ENCODE measurements around the gene IPPK.
"Not testable (repeated sequence)": the region's sequence is repeated elsewhere in the genome, so short reads cannot be mapped to it uniquely, and the experiment has no call there.

The IPPK gene

GRCh38 chr9:92612816-92613215 is 57.1 kb downstream of the IPPK start:
- no peak for DNase-seq

DNA sequence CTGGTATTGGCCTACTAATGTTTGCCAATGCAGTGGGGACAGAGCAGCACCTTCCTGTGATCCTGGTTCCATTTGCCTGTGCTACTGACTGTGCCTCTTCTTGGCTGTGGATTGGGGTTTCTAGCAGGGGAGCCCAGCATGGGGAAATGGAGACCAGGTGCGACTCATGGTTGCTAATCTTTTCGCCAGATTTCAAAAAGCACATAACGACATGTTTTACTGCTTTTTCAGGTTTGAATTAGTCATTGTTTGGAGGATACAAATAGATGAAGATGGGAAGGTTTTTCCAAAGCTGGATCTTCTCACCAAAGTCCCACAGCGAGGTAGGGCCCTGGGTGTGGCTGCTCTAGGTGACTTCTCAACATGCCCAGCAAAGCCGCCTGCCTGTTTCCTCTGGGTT is 57.6 kb downstream of the IPPK start:
- DNase-seq: no peak

- no peak for DNase-seq
Observed at GRCh38 chr9:92611621-92612285, 58.2 kb downstream of the IPPK start.

- no peak for DNase-seq
Observed at GRCh38 chr9:92610470-92611420, 59.2 kb downstream of the IPPK start.

- peak; percentile 5 for DNase-seq
Observed at GRCh38 chr9:92608909-92609445, 61.0 kb downstream of the IPPK start.

- no peak for DNase-seq
Observed at GRCh38 chr9:92608241-92608908, 61.6 kb downstream of the IPPK start.

DNA sequence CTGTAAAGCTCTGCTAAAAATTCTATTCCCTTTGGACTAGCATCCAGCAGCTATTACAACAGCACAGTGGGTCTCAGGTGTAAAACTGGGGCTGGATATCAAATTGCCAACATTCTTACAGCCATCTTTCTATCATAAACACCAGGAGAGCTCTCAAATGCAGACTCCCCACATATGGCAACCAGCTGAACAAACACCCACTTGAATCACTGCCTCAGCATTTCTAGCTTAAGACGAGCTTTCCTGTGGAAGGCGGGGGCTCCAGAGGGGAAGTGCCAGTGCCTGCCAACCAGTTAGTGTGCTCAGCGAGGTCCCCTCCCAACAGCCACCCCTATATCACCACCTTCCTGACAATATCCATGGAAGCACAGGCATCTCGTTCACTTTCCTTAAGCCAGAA is 62.2 kb downstream of the IPPK start:
- DNase-seq: peak; percentile 63

DNA sequence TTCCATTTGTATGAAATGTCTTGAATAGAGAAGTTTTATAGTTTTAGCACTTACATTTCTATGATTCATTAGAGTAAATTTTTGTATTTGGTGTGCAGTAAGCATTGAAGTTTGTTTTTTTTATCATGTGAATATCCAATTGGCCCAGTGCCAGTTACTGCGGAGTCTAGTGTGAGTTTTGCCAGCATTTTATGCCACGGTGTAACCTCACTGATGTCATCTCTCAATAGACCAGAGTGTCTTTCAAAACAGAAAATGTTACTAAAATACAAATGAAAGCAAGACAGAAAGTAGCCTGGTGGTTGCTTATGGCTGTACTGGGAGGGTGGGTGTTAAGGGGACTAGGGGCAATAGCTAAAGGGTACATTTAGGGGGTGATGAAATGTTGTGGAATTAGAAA is 62.8 kb downstream of the IPPK start:
- no peak for DNase-seq

GRCh38 chr9:92605224-92605623 is 64.7 kb downstream of the IPPK start:
- no peak for DNase-seq

DNA sequence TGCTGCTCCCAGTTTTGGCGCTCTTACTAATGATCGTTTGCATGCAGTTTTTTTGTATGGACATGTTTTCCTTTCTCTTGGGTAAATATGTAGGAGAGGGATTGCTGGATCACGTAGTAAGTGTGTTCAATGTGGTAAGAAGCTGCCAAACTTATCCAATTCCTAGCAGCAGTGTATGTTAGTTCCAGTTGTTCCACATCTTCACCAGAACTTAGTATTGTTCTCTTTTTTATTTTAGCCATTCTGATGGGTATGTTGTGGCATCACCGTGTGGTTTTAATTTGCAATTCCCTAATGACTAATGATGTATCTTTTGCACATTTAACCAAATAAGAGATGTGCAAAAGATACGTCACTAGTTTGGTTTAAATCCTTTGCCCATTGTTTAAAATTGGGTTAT is 65.9 kb downstream of the IPPK start:
- no peak for DNase-seq

DNA sequence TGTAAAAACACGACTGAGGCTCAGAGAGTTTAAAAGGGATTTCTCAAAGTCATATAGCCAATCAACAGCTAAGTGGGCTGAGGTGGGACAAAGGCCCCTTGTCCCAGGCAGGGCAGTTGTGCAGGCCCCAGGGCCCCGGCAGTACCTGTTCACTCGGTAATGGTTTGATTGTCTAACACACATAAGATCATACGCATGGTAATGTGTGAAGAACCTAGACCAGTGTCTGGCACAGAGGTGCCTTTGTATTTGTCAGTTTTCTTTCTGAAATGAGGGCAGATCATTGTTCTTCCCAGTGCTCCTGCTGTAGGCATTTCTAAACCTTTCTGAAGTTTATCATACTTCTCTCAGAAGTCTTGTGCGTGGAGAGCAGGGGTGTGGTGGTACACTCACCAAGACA is 66.8 kb downstream of the IPPK start:
- DNase-seq: no peak

GRCh38 chr9:92602413-92602812 is 67.5 kb downstream of the IPPK start:
- DNase-seq: no peak

DNA sequence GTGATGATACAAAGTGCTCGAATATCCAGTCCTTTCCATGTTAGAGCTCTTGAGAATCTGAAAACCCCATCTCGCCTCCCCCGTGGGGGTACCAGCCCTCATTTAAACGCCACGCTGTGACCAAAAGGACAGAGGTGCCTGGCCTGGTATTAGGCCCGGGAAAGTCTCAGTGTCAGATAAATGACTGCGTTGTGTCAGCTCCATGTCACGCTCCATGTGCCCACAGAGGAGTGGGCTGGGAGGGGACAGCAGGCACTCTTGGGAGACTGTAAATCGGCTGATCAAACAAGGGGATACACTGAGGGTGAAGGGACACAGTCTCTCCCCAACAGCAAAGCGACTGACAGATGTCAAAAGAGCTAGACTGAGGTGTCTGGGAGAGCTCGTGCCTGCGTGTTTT is 68.5 kb downstream of the IPPK start:
- no peak for DNase-seq

DNA sequence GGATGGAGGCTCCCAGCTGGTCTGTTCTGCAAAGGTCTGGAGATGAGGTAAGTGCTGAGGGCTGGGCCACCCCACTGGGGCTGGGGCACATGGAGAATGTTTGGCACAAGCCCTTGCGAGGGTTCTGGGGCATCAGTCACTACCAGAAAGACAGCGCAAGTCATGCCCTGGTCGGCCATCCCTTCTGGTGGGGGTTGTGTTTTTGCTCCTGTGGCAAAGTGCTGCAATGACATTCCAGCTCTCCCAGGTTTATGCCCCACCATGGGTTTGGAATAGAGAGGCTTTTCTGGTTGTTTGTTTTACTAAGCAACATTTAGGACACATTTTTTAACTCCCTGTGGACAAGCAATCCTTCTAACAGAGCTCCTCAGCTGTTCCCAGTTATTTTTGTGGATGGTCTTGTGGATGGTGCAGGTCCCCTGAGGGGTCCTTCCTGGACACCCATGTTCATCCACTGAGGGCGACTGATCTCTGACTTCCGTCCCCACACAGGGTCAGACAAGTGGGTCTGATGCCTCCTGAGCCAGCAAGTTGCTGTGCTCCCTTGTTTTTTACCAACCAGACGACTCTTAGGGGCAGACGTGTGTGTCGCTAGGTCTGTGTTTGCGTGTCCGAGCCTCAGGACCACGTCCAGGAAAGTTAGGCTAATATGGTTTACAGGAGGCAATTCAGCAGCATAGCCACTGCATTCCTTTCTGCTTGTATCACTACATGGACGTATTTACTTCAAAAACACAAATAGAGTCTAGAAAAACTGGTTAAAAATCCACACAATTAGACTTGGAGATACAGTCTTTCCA is 69.3 kb downstream of the IPPK start:
- DNase-seq: no peak

- DNase-seq: no peak
Observed at GRCh38 chr9:92599938-92600461, 69.9 kb downstream of the IPPK start.

DNA sequence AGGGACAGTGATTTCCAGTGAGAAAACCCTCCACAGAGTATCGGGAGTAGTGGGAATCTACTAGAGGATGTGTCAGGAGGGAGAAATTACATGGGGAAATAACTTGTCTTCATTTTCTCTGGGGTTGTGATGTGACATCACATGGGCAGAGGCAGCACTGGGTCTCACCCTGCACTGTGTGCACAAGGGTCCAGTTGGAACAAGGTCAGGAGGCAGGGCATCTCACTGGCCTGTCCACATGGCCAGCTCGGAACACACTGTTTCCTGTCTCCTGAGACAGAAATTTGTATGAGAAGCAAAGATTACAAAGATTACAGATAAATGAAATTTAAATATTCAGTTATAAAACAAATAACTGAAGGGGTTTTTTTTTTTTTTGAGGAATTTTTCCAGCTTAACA is 71.5 kb downstream of the IPPK start:
- no peak for DNase-seq

GRCh38 chr9:92595930-92596329 is 74.0 kb downstream of the IPPK start:
- DNase-seq: no peak

GRCh38 chr9:92595075-92595474 is 74.9 kb downstream of the IPPK start:
- DNase-seq: not testable (repeated sequence)

GRCh38 chr9:92592946-92593861 is 76.7 kb downstream of the IPPK start:
- no peak for DNase-seq

GRCh38 chr9:92592537-92592936 is 77.4 kb downstream of the IPPK start:
- DNase-seq: no peak

DNA sequence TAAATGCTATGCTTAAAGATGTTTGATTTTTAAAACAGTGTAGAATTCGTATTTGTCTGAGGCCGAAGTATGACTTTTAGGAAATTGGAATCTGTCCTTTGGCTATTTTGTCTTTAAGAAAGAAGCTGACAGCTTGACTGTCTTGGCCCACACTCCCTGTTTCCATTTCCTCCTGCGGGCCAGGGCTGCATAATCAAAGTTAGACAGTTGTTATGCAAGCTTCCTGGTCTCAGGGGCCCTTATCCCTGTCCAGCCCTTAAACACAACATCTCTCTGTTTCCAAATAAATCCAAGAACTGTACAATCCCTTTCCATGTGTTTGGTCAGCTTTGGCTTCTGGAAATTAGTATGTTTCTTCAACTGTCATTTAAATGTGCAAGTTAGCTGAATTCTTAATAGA is 79.6 kb downstream of the IPPK start:
- no peak for DNase-seq
